Smooth muscle cell (in vitro differentiated cells): ENCODE results near the gene CARD10. TPM values are rescaled to one million over a fixed set of nuclear protein-coding genes. Genes with fewer than 3 reads are reported as not detected.

Experiments used
- DNase-seq: peaks from one replicate; lab custom pipeline; 2025; ENCODE audit not compliant: unreplicated experiment; lab: John Stamatoyannopoulos, UW
- H2AFZ ChIP-seq: fragments of 200-600 bp; sonication (generic); 2 replicates; pipeline ENCODE4 v1.6.0; 2016; ENCODE audit warnings: antibody characterized with exemption, low read depth, mild to moderate bottlenecking
- H3F3A ChIP-seq: fragments of 200-600 bp; sonication (generic); 2 replicates; pipeline ENCODE4 v1.6.0; 2017; ENCODE audit warnings: antibody characterized with exemption, low read depth
- H3K27ac ChIP-seq: fragments of 200-600 bp; sonication (generic); 2 replicates; pipeline ENCODE4 v1.5.1; 2016; ENCODE audit warnings: low read depth, mild to moderate bottlenecking
- H3K27me3 ChIP-seq: fragments of 200-600 bp; sonication (generic); 2 replicates; pipeline ENCODE4 v1.6.1; 2016; ENCODE audit warnings: low read depth, mild to moderate bottlenecking
- H3K36me3 ChIP-seq: fragments of 200-600 bp; sonication (generic); 2 replicates; pipeline ENCODE4 v1.5.1; 2016; ENCODE audit warnings: low read depth
- H3K4me1 ChIP-seq: fragments of 200-600 bp; sonication (generic); 2 replicates; pipeline ENCODE4 v1.5.1; 2016; ENCODE audit warnings: low read depth
- H3K4me2 ChIP-seq: fragments of 200-600 bp; sonication (generic); 2 replicates; pipeline ENCODE4 v1.6.0; 2016; ENCODE audit warnings: mild to moderate bottlenecking
- H3K4me3 ChIP-seq: fragments of 200-600 bp; sonication (generic); 2 replicates; pipeline ENCODE4 v1.5.1; 2016; ENCODE audit warnings: mild to moderate bottlenecking
- H3K79me2 ChIP-seq: fragments of 200-600 bp; sonication (generic); 2 replicates; pipeline ENCODE4 v1.6.0; 2016; ENCODE audit warnings: low read depth, mild to moderate bottlenecking
- H3K9ac ChIP-seq: fragments of 200-600 bp; sonication (generic); 2 replicates; pipeline ENCODE4 v1.6.0; 2016; ENCODE audit warnings: low read depth
- H3K9me3 ChIP-seq: fragments of 200-600 bp; sonication (generic); replicated peaks from 2 replicates; pipeline ENCODE4 v1.5.1; 2016; ENCODE audit warnings: low read depth
- H4K20me1 ChIP-seq: fragments of 200-600 bp; sonication (generic); 2 replicates; pipeline ENCODE4 v1.6.0; 2016; ENCODE audit warnings: low read depth
- WGBS: methylation state at CpG from one replicate; pipeline ENCODE4 v1.1.7; 2016; ENCODE audit warnings: low lambda C conversion rate; 5-methylcytosine and 5-hydroxymethylcytosine counted together
- polyA plus RNA-seq: library from polyadenylated mRNA; unstranded; fragments of >200 nt; fragmentation: Nextera tagmentation; extraction: Ambion mirVana; gene quantifications from 2 replicates; pipeline ENCODE4 v1.2.1, GENCODE V29; 2016
- total RNA-seq: library from RNA; depleted of rRNA; stranded (reverse); fragments of >200 nt; gene quantifications from 2 replicates; pipeline ENCODE4 v1.2.3, GENCODE V29; 2014
- TF ChIP-seq, protein P1 (sequence below): fragments of 200-600 bp; sonication (generic); IDR thresholded peaks from 2 replicates; pipeline ENCODE4 v1.5.1; 2017; ENCODE audit warnings: borderline replicate concordance, mild to moderate bottlenecking, antibody characterized with exemption; ENCODE audit not compliant: insufficient read depth, poor library complexity, severe bottlenecking

CARD10 gene
- total and polyA plus RNA-seq, 2 experiments from 2014 or later = 2.3 to 6.0 TPM

DNA sequence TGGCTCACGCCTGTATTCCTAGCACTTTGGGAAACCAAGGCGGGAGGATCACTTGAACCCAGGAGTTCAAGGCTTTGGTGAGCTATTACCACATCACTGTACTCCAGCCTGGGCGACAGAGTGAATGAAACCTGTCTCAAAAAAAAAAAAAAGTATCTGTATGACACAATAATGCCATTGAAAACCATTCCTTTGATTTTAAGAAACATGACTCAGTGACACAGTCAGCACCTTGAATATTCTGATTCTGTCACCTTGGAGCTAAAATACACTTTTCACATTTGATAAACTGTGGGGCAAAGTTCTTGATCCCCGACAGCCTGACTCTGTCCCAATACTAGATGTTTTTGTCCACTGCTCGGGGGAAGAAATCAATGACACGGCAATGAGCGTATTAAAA lies 75.2 kb downstream of the CARD10 start:
- H3F3A ChIP-seq = no peaks in the 10 kb centered on the region
- H3K27ac ChIP-seq = no peak overlapping the region
- H3K36me3 ChIP-seq = no peaks in the 10 kb centered on the region
- no peak overlapping the region for H2AFZ ChIP-seq
- DNase-seq = no peak
- no peaks in the 10 kb centered on the region for H4K20me1 ChIP-seq
- no peaks in the 10 kb centered on the region for H3K9me3 ChIP-seq
- no peaks in the 10 kb centered on the region for H3K79me2 ChIP-seq
- no peak overlapping the region for H3K4me3 ChIP-seq
- H3K9ac ChIP-seq = no peak overlapping the region
- 88% methylated on average over 7 of the region's 7 CpGs for WGBS
- peaks cover 4% of the 10 kb centered on the region for H3K4me1 ChIP-seq
- H3K27me3 ChIP-seq = no peaks in the 10 kb centered on the region
- no peak overlapping the region for H3K4me2 ChIP-seq
- TF ChIP-seq, protein P1, sequence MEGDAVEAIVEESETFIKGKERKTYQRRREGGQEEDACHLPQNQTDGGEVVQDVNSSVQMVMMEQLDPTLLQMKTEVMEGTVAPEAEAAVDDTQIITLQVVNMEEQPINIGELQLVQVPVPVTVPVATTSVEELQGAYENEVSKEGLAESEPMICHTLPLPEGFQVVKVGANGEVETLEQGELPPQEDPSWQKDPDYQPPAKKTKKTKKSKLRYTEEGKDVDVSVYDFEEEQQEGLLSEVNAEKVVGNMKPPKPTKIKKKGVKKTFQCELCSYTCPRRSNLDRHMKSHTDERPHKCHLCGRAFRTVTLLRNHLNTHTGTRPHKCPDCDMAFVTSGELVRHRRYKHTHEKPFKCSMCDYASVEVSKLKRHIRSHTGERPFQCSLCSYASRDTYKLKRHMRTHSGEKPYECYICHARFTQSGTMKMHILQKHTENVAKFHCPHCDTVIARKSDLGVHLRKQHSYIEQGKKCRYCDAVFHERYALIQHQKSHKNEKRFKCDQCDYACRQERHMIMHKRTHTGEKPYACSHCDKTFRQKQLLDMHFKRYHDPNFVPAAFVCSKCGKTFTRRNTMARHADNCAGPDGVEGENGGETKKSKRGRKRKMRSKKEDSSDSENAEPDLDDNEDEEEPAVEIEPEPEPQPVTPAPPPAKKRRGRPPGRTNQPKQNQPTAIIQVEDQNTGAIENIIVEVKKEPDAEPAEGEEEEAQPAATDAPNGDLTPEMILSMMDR = no peak

DNA sequence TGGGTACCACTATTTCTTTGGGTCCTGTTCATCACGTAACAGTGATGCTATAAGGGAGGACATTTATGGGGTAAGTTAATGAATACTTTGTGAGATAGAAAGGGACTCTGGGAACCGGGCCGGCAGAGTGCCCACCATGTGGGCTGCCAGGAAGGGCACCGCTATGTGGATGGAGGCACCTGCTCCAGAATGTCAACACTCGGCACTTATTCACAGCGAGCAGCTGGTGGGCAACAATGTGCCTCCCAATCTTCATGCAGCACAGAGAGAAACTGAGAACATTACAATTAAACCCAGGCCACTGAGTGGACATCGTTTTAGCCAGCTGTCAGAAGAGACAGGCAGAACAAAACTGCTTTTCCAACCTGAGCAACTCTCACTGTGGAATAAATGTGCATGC lies 76.1 kb downstream of the CARD10 start:
- 93% methylated on average over 7 of the region's 7 CpGs for WGBS

DNA sequence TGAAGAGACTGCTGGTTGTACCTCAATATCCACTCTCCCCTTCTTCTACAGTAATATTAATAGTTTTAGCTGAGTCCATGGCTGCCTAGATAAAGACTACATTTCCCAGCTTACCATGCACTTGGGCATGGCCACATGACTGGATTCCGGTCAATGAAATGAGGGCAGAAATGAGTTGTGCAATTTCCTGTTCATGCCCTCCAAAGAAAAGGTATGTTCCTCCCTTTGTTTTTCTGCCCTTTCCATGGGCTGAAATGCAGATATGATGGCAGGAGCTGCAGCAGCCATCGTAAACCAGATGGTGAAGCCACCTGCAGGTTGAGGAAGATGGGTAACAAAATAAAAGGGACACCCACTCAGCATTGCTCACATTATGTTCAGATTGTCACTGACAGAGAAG lies 76.7 kb downstream of the CARD10 start:
- TF ChIP-seq, protein P1 = no peak
- Histone ChIP-seq H3K9me3 (no peaks in the 10 kb centered on the region), H3K79me2 (no peaks in the 10 kb centered on the region), H3K4me3 (no peak overlapping the region), H3F3A (no peaks in the 10 kb centered on the region), H4K20me1 (no peaks in the 10 kb centered on the region), H3K4me1 (peaks cover 4% of the 10 kb centered on the region), H3K4me2 (no peak overlapping the region), H3K36me3 (no peaks in the 10 kb centered on the region), H3K27me3 (no peaks in the 10 kb centered on the region), H3K9ac (no peak overlapping the region), H3K27ac (no peak overlapping the region), H2AFZ (no peak overlapping the region)
- DNase-seq = no peak
- 91% methylated on average over 2 of the region's 2 CpGs for WGBS

More for the DNA sequence above, 76.1 kb downstream of the CARD10 start:
- no peak overlapping the region for H3K4me3 ChIP-seq
- no peaks in the 10 kb centered on the region for H3K79me2 ChIP-seq
- H3K9ac ChIP-seq = no peak overlapping the region
- TF ChIP-seq, protein P1 = no peak
- H3K36me3 ChIP-seq = no peaks in the 10 kb centered on the region
- no peaks in the 10 kb centered on the region for H3K9me3 ChIP-seq
- DNase-seq = no peak
- H4K20me1 ChIP-seq = no peaks in the 10 kb centered on the region
- no peaks in the 10 kb centered on the region for H3K27me3 ChIP-seq
- H2AFZ ChIP-seq = no peak overlapping the region
- no peak overlapping the region for H3K4me2 ChIP-seq
- H3F3A ChIP-seq = no peaks in the 10 kb centered on the region
- H3K27ac ChIP-seq = no peak overlapping the region
- peaks cover 4% of the 10 kb centered on the region for H3K4me1 ChIP-seq

DNA sequence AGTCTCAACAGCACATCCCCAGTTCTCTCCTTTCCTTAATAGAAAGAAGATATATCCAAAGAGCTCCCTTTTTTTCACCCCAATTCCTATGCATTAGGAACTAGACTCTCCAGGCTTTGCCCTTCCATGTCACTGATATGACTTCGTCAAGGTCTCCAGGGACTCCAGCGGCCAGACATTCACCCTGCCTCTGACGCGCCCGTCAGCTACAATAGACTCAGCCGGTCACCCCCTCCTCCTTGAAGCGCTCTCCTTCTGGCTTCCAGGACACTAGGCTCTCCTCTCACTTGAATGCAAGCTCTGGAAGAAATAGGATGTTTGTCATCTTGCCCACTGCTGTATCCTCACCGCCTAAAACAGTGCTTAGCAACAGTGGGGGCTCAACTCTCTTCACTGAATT lies 77.1 kb downstream of the CARD10 start:
- Histone ChIP-seq H3K36me3 (no peaks in the 10 kb centered on the region), H3K27ac (no peak overlapping the region), H3F3A (no peaks in the 10 kb centered on the region), H3K4me3 (no peak overlapping the region), H3K4me1 (peaks cover 1% of the 10 kb centered on the region), H3K9me3 (no peaks in the 10 kb centered on the region), H3K79me2 (no peaks in the 10 kb centered on the region), H3K4me2 (no peak overlapping the region), H3K9ac (no peak overlapping the region), H2AFZ (no peak overlapping the region), H4K20me1 (no peaks in the 10 kb centered on the region), H3K27me3 (no peaks in the 10 kb centered on the region)
- WGBS = 88% methylated on average over 8 of the region's 8 CpGs
- TF ChIP-seq, protein P1 = no peak
- no peak for DNase-seq
